Stimulated activated CD4-positive, alpha-beta T cell treated with anti-CD3 and anti-CD28 coated beads, Interleukin-4, amount 100 ng/mL, for 4 hours (primary cell): ENCODE results near the gene TBC1D1.

ENCODE experiments used
- DNase-seq, 2 experiments: peaks; one replicate each; pipeline ENCODE4 v3.0.0-alpha.2; 2020

TBC1D1 gene

GRCh38 chr4:38154681-38155588 is 264.1 kb downstream of the TBC1D1 start:
- no peak for DNase-seq

- no peak for DNase-seq
These were observed 264.9 kb downstream of the TBC1D1 start for GRCh38 chr4:38155589-38156294.

GRCh38 chr4:38157592-38157991 is 266.7 kb downstream of the TBC1D1 start:
- DNase-seq = no peak

GRCh38 chr4:38160487-38161207 is 269.8 kb downstream of the TBC1D1 start:
- peak in 1 of 2 experiments; percentile 74 for DNase-seq

GRCh38 chr4:38161208-38162113 is 270.6 kb downstream of the TBC1D1 start:
- DNase-seq = no peak

- no peak for DNase-seq
These were observed 271.4 kb downstream of the TBC1D1 start for GRCh38 chr4:38162240-38162784.

GRCh38 chr4:38163216-38164006 is 272.5 kb downstream of the TBC1D1 start:
- DNase-seq = no peak

GRCh38 chr4:38164346-38164745 is 273.5 kb downstream of the TBC1D1 start:
- DNase-seq = no peak

- no peak for DNase-seq
These were observed 275.2 kb downstream of the TBC1D1 start for GRCh38 chr4:38166082-38166481.

GRCh38 chr4:38166768-38167167 is 275.9 kb downstream of the TBC1D1 start:
- DNase-seq = no peak

- no peak for DNase-seq
These were observed 277.1 kb downstream of the TBC1D1 start for GRCh38 chr4:38167973-38168372.

GRCh38 chr4:38169524-38169923 is 278.6 kb downstream of the TBC1D1 start:
- no peak for DNase-seq

GRCh38 chr4:38170338-38171169 is 279.7 kb downstream of the TBC1D1 start:
- DNase-seq = no peak

- DNase-seq = no peak
These were observed 281.2 kb downstream of the TBC1D1 start for GRCh38 chr4:38172078-38172477.

- no peak for DNase-seq
These were observed 283.1 kb downstream of the TBC1D1 start for GRCh38 chr4:38173935-38174518.

- DNase-seq = no peak
These were observed 283.9 kb downstream of the TBC1D1 start for GRCh38 chr4:38174801-38175200.

- DNase-seq = no peak
These were observed 285.3 kb downstream of the TBC1D1 start for GRCh38 chr4:38176165-38176564.

GRCh38 chr4:38177035-38177546 is 286.2 kb downstream of the TBC1D1 start:
- peak; percentile 23 to 51 for DNase-seq

- DNase-seq = peak; percentile 21 to 39
These were observed 286.9 kb downstream of the TBC1D1 start for GRCh38 chr4:38177641-38178391.
